AG10803 (cell line): ENCODE data around the gene TENT4B.

Source experiments
- DNase-seq: peaks from one replicate; pipeline ENCODE4 v3.0.0; 2010; ENCODE audit warnings: low read depth
- H3K4me3 ChIP-seq: 2 replicates; pipeline ENCODE4 v1.5.1; 2011; ENCODE audit warnings: mild to moderate bottlenecking, low read length, control low read depth
- TF ChIP-seq, protein P1 (sequence below): conservative IDR thresholded peaks from 2 replicates; pipeline ENCODE4 v1.5.1; 2011; ENCODE audit warnings: mild to moderate bottlenecking, low read length, control low read depth, inconsistent platforms

Gene TENT4B

DNA sequence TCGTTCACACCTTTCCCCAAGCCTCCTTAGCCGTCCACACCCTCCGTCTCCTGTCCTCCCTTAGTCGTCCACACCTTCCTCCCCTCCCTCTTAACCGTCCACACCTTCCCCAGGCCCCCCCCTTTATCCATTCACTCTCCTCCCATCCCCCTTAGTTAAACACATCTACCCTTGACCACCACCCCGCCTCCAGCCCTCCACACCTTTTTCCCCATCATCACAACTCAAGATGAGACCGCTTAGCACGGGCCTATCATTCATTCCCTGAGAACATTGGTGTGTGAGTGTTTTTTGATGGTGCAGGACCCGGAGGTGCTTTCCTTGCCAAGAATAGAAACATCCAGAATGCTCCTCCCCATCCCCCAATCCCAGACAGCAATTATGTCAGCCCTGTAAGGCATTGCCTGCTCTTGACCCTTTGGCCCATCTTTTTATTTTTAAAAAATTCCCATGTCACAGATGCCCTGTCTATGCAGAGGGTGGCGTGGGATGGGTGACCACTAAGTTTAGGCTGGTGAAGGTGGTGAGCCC lies 1.4 kb downstream of the TENT4B start:
- peak; percentile 9 for DNase-seq
- H3K4me3 ChIP-seq = peak overlapping the region; percentile 85
- TF ChIP-seq, protein P1, sequence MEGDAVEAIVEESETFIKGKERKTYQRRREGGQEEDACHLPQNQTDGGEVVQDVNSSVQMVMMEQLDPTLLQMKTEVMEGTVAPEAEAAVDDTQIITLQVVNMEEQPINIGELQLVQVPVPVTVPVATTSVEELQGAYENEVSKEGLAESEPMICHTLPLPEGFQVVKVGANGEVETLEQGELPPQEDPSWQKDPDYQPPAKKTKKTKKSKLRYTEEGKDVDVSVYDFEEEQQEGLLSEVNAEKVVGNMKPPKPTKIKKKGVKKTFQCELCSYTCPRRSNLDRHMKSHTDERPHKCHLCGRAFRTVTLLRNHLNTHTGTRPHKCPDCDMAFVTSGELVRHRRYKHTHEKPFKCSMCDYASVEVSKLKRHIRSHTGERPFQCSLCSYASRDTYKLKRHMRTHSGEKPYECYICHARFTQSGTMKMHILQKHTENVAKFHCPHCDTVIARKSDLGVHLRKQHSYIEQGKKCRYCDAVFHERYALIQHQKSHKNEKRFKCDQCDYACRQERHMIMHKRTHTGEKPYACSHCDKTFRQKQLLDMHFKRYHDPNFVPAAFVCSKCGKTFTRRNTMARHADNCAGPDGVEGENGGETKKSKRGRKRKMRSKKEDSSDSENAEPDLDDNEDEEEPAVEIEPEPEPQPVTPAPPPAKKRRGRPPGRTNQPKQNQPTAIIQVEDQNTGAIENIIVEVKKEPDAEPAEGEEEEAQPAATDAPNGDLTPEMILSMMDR = no peak

DNA sequence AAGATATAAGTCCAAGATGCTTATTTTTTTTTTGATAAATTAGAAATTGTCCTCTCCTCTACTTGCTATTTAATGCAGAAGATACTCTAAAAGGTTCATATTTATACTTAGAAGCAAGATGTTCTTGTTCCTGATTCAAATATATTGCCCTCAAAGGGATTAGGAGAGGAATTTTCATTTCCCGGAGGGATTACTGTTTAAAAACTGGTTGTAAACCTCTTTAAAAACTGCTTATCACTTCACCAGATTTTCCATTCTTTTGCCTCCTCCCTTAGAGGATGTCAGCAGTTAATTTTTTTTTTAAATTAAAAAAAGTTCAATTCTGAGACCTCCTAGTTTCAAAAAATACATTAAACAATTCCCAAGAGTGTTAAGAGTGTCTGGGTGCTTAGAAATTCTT lies 2.8 kb downstream of the TENT4B start:
- H3K4me3 ChIP-seq = peak overlapping the region; percentile 85
- no peak for DNase-seq
- TF ChIP-seq, protein P1 = no peak

DNA sequence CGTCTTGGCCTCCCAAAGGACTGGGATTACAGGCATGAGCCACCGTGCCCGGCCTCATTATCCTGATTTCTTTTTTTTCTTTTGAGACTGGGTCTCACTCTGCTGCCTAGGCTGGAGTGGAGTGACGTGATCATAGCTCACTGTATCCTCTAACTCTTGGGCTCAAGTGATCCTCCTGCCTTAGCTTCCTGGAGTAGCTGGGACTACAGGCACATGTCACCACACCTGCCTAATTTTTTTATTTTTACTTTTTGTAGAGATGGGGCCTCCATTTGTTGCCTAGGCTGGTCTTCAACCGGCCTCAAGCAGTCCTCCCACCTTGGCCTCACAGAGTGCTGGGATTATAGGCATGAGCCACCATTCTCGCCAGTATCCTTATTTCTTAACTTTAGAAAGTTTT lies 3.5 kb downstream of the TENT4B start:
- DNase-seq = no peak
- TF ChIP-seq, protein P1 = no peak
- no peak overlapping the region for H3K4me3 ChIP-seq

DNA sequence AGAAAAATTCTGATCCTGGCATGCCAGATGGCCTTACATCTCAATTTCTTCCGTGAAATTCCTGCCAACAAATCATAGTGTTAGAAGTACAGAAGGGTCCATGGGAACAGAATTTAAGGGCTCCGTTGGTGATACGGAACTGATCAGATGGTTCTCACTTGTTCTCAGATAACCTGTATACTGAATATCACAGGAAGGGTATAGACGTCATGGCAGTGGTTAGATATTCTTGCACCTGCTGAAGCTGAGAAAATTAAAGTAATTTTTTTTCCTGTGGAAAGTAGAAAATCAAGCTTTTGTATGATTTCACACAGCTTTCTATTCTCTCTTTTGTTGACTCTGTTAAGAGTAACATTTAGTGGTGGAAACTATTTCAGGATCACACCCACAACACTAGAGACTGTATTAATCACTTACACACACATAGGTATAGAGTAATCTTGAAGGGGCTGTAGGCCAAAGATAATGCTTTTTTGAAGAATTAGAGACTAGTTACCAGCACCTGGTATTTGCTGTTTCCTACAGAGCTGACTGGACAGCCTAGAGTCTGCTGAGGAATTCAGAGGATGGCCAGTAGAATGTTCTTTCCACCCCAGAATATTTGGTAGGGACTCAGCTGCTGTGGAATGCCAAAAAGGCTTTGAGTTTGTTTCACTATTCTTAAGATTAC lies 7.5 kb downstream of the TENT4B start:
- TF ChIP-seq, protein P1 = no peak
- DNase-seq = peak; percentile 71
- H3K4me3 ChIP-seq = no peak overlapping the region

DNA sequence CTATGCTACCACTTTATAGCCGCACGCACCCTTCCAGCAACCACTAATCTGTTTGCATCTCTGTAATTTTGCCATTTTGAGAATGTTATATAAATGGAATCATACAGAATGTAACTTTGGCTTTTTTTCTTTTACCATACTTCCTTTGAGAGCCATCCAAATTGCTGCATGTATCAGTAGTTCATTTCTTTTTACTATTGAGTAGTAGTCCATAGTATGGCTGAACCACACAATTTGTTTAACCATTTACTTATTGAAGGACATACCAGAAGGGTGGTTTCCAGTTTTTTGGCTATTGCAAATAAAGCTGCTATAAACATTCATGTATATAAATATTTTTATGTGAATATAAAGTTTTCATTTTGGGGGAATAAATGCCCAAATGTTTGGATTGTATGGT lies 8.8 kb downstream of the TENT4B start:
- no peak overlapping the region for H3K4me3 ChIP-seq
- DNase-seq = no peak
- TF ChIP-seq, protein P1 = no peak

DNA sequence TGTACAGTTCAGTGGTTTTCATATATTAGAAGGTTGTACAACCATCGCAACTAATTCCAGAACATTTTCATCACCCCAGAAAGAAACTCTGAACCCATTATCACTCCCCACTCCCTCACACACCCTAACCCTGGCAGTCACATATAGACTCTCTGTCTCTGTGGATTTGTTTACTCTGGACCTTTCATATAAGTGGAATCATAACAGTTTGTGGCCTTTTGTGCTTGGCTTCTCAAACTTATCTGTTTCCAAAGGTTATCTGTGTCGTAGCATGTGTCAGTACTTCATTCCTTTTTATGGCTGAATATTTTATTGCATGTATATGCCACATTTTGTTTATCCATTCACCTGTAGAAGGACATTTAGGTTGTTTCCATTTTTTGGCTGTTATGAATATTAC lies 12.4 kb downstream of the TENT4B start:
- no peak for DNase-seq
- TF ChIP-seq, protein P1 = no peak
- no peak overlapping the region for H3K4me3 ChIP-seq

DNA sequence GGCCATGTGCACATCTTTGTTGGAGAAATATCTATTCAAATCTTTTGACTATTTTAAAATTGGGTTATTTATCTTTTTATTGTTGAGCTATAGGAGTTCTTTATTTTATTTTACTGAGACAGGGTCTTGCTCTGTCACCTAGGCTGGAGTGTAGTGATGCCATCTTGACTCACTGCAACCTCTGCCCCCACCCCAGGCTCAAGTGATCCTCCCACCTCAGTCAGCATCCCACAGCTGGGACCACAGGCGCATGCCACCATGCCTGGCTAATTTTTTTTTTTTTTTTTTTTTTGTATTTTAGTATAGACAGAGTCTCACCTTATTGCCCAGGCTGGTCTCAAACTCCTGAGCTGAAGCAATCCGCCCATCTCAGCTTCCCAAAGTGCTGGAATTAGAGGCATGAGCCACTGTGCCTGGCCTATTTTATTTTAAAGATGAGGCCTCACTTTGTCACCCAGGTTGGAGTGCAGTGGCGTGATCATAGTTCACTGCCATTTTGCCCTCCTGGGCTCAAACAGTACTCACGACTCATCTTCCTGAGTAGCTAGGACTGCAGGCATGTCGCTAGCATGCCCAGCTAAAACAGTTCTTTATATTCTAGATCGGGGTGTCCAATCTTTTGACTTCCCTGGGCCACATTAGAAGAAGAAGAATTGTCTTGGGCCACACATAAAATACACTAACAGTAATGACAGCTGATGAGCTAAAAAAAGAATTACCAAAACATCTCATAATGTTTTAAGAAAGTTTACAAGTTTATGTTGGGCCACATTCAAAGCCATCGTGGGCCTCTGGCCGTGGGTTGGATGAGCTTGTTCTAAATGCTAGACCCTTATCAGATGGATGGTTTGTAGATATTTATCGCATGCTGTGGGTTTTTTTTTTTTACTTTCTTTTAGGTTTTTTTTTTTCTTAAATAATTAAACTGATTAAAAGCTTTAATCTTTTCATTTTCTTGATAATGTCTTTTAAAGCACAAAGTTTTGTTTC lies 13.7 kb downstream of the TENT4B start:
- TF ChIP-seq, protein P1 = no peak
- H3K4me3 ChIP-seq = no peak overlapping the region
- no peak for DNase-seq
